Esophagus squamous epithelium (tissue), 5 donors: Measurements from ENCODE around the gene TRIM29. TPM values are rescaled to one million over a fixed set of nuclear protein-coding genes. Genes with fewer than 3 reads are reported as not detected.

ENCODE experiments used
- DNase-seq: peaks from one replicate; lab custom pipeline; 2025; lab: John Stamatoyannopoulos, UW
- H3K27ac ChIP-seq, 4 donors: fragments of 200-600 bp; sonication (generic); one replicate each; pipeline ENCODE4 v1.5.1; 2016 to 2019; ENCODE audit warnings: mild to moderate bottlenecking in 1 of 4
- H3K27me3 ChIP-seq, 4 donors: fragments of 200-600 bp; sonication (generic); 1 replicate in 3 of 4; 2 replicates in 1 of 4; pipeline versions ENCODE4 v1.5.1 to v1.6.0; 2017 to 2021; ENCODE audit warnings: antibody characterized with exemption in 1 of 4
- H3K36me3 ChIP-seq, 3 donors: fragments of 200-600 bp; sonication (generic); one replicate each; pipeline ENCODE4 v1.5.1; 2016 to 2019
- H3K4me1 ChIP-seq, 3 donors: fragments of 200-600 bp; sonication (generic); one replicate each; pipeline ENCODE4 v1.5.1; 2017 to 2019
- H3K4me3 ChIP-seq, 4 donors: fragments of 200-600 bp; sonication (generic); 1 replicate in 3 of 4; 2 replicates in 1 of 4; pipeline ENCODE4 v1.5.1; 2016 to 2019; ENCODE audit warnings: mild to moderate bottlenecking in 2 of 4, moderate library complexity in 1 of 4
- H3K9me3 ChIP-seq, 3 donors: fragments of 200-600 bp; sonication (generic); one replicate each; pipeline ENCODE4 v1.5.1; 2016 to 2019
- POLR2A ChIP-seq, 4 donors: fragments of 450-650 bp; IDR thresholded peaks; one replicate each; pipeline ENCODE4 v1.6.1; 2017; ENCODE audit warnings: antibody characterized with exemption in 4 of 4, mild to moderate bottlenecking in 4 of 4, moderate library complexity in 3 of 4
- WGBS, 2 donors: methylation state at CpG; one replicate each; pipeline ENCODE4 v1.1.5; 2018; 5-methylcytosine and 5-hydroxymethylcytosine counted together
- intact Hi-C: fragments of 100-400 bp; cut with DNase I; formaldehyde crosslinking; loops from one replicate; pipeline ENCODE4 v1.15.0; 2022
- total RNA-seq, 4 donors: library from RNA; depleted of rRNA; stranded (reverse); fragments of >200 nt; gene quantifications; one replicate each; pipeline ENCODE4 v1.1.0, GENCODE V29; 2016
- TF ChIP-seq, protein P1 (sequence below), 6 experiments: fragments of 450-650 bp in 4 of 6; fragments of 200-600 bp in 2 of 6; sonication (generic) in 2 of 6; IDR thresholded peaks; one replicate each; pipeline ENCODE4 v1.5.1; 2016 to 2019; ENCODE audit warnings: antibody characterized with exemption in 6 of 6, mild to moderate bottlenecking in 4 of 6, moderate library complexity in 4 of 6
- donor health status: DM: yes; HTN: yes; CAD: no.

The TRIM29 gene
- total RNA-seq, 4 donors from 2014 or later: 691 to 1,472 (median 816) TPM

GRCh38 chr11:120105576-120105975, 32.3 kb downstream of the TRIM29 start:
- Histone ChIP-seq H3K36me3 (peaks cover 0 to 4% (median 0%) of the 10 kb centered on the region in 3 donors), H3K4me3 (no peak overlapping the region), H3K4me1 (peaks cover 0 to 14% (median 0%) of the 10 kb centered on the region in 3 donors), H3K9me3 (no peaks in the 10 kb centered on the region), H3K27me3 (peaks cover 0 to 44% (median 0%) of the 10 kb centered on the region in 4 donors), H3K27ac (no peak overlapping the region)
- intact Hi-C loops: loop anchor here (10.0 kb wide), 3 partner anchors 361 to 621 kb away; no protein-coding TSS in a partner anchor
- no peak for DNase-seq
- TF ChIP-seq, protein P1, sequence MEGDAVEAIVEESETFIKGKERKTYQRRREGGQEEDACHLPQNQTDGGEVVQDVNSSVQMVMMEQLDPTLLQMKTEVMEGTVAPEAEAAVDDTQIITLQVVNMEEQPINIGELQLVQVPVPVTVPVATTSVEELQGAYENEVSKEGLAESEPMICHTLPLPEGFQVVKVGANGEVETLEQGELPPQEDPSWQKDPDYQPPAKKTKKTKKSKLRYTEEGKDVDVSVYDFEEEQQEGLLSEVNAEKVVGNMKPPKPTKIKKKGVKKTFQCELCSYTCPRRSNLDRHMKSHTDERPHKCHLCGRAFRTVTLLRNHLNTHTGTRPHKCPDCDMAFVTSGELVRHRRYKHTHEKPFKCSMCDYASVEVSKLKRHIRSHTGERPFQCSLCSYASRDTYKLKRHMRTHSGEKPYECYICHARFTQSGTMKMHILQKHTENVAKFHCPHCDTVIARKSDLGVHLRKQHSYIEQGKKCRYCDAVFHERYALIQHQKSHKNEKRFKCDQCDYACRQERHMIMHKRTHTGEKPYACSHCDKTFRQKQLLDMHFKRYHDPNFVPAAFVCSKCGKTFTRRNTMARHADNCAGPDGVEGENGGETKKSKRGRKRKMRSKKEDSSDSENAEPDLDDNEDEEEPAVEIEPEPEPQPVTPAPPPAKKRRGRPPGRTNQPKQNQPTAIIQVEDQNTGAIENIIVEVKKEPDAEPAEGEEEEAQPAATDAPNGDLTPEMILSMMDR (IDR thresholded peaks at IDR 0.05): no peak
- TF ChIP-seq POLR2A (IDR thresholded peaks at IDR 0.05): no peak
- WGBS, 2 donors: 52 to 54% methylated on average over 6 of the region's 6 CpGs

DNA sequence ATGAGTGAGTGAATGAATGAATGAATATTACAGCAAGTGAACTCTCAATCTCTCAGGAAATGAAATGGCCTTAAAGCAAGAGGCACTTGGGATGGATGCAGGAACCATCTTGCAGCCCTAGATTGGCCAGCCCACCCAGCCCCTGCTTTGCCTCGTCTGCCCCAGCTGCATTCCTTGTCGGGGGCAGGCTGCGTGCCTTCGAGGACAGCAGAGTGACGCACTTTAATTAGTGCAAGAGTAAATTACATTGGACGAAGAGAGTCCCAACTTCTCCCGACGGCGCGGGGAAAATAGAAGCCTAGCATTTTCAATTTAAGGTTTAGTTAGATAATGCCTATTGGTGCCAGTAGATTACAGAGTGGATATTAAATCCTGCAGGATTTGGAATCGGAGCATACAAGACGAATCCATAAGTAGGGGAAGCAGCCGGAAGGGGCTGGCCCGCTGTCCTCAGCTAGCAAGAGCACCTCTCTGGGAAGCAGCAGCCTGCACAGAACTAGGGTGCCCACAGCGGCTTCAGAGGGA, 33.8 kb downstream of the TRIM29 start:
- Histone ChIP-seq H3K36me3 (no peaks in the 10 kb centered on the region), H3K4me1 (peaks cover 0 to 13% (median 0%) of the 10 kb centered on the region in 3 donors), H3K27me3 (peaks cover 0 to 55% (median 0%) of the 10 kb centered on the region in 4 donors), H3K9me3 (no peaks in the 10 kb centered on the region), H3K27ac (no peak overlapping the region), H3K4me3 (no peak overlapping the region)
- no peak for DNase-seq
- WGBS, 2 donors: 89 to 90% methylated on average over 6 to 15 of the region's 15 CpGs
- TF ChIP-seq, protein P1 (IDR thresholded peaks at IDR 0.05): no peak
- TF ChIP-seq POLR2A (IDR thresholded peaks at IDR 0.05): no peak
- intact Hi-C loops: loop anchor here (10.0 kb wide), 3 partner anchors 359 to 619 kb away; no protein-coding TSS in a partner anchor

DNA sequence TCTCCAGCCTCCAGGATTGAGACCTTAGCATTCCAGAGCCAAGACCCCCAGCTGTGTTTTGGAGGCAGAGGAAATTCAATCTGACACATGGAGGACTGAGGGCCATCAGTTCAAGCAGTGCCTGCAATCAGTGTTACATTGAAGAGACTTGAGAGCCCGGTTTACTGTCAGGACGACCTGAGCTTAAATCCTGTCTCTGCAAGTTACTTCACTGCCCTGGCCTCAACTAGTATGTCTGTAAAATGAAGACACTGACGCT, 35.1 kb downstream of the TRIM29 start:
- no peaks in the 10 kb centered on the region for H3K36me3 ChIP-seq
- H3K4me3 ChIP-seq: no peak overlapping the region
- no peaks in the 10 kb centered on the region for H3K9me3 ChIP-seq
- whole genome bisulfite sequencing, 2 donors: 69 to 90% methylated on average over 3 of the region's 3 CpGs
- DNase-seq: no peak
- TF ChIP-seq, protein P1 (IDR thresholded peaks at IDR 0.05): no peak
- TF ChIP-seq POLR2A (IDR thresholded peaks at IDR 0.05): no peak
- H3K27me3 ChIP-seq: peaks cover 0 to 64% (median 0%) of the 10 kb centered on the region in 4 donors
- intact Hi-C loops: loop anchor here (10.0 kb wide), 3 partner anchors 358 to 618 kb away; no protein-coding TSS in a partner anchor
- H3K27ac ChIP-seq: no peak overlapping the region
- H3K4me1 ChIP-seq: peaks cover 0 to under 1% (median 0%) of the 10 kb centered on the region in 3 donors

DNA sequence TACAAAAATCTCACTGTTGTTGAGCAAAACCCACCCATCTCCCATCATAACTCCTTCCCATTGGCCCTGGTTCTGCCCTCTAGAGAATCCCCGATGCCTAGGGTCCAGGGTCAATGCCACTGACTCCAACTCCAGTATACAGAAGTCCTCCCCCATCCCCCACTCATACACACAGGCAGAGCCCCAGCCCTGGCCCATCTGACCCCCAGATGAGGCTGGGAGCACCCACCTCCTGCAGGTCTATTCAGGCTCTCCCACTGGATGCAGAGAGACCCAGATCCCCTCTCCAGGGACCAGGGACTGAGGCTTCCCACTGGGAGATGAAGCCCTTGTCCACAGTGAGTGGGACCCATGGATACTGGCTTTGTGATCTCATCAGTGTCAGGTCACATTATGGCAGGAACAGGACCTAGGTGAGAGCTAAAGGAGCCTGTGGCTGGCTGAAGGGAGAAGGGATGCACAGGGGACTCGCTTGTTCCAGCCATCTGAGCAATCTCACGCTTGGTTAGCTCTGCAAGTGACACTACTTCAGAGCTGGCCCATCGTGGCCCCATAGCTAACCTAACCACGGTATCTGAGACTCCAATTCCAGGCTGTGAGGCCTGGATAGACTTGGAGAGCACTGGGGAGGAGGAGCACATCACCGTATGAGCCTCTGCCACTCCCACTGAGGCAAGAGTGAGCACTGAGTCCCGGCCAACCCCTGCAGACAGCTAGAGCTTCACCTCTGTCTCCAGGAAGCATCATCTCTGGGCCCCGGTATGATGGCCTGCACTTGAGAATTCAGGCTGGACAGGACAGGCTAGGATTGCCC, 35.7 kb downstream of the TRIM29 start:
- H3K4me1 ChIP-seq: no peaks in the 10 kb centered on the region
- H3K4me3 ChIP-seq: no peak overlapping the region
- H3K36me3 ChIP-seq: no peaks in the 10 kb centered on the region
- WGBS, 2 donors: 76 to 85% methylated on average over 3 to 7 of the region's 8 CpGs
- peaks cover 0 to 60% (median 0%) of the 10 kb centered on the region in 4 donors for H3K27me3 ChIP-seq
- no peak overlapping the region for H3K27ac ChIP-seq
- H3K9me3 ChIP-seq: no peaks in the 10 kb centered on the region
- TF ChIP-seq POLR2A (IDR thresholded peaks at IDR 0.05): no peak
- TF ChIP-seq, protein P1 (IDR thresholded peaks at IDR 0.05): no peak
- intact Hi-C loops: loop anchor here (10.0 kb wide), 3 partner anchors 357 to 617 kb away; no protein-coding TSS in a partner anchor
- no peak for DNase-seq

DNA sequence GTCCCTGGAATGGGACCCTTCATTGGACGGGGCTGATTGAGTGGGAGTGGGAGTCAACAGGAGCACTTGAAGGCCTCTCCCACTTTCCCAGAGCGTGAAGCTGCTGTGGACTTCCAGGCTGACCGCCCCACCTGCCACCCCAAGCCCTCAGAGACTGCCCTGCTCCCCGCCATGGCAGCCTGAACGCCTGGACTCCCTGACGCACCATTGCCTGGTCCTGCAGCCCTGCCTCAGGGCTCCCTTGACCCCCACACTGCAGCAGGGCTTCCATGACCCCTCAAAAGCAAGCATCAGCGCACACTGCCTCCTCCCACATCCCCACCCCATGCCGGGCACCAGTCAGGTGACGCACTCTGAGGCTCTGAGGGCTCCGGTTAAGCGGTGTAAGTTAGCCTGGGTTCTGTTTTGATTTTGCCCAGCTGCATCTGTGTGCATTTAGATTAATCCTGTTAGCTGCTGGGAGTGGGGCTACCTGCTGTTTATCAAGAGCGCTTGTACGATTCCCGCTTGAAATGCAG, 39.4 kb downstream of the TRIM29 start:
- no peak for DNase-seq
- Histone ChIP-seq H3K36me3 (no peaks in the 10 kb centered on the region), H3K4me3 (no peak overlapping the region), H3K9me3 (no peaks in the 10 kb centered on the region), H3K27me3 (peaks cover 0 to 54% (median 0%) of the 10 kb centered on the region in 4 donors), H3K27ac (no peak overlapping the region), H3K4me1 (no peaks in the 10 kb centered on the region)
- intact Hi-C loops: no loop called here
- 67 to 91% methylated on average over 4 to 7 of the region's 14 CpGs for WGBS, 2 donors
- TF ChIP-seq, protein P1 (IDR thresholded peaks at IDR 0.05): no peak
- no peak for TF ChIP-seq POLR2A (IDR thresholded peaks at IDR 0.05)
